Liver (tissue), 3 donors: ENCODE data around the gene CCDC6.

Experiments used
- FOXA1 ChIP-seq: IDR thresholded peaks from 2 replicates; pipeline ENCODE4 v1.6.1; 2016; ENCODE audit warnings: antibody characterized with exemption
- FOXA2 ChIP-seq: IDR thresholded peaks from 2 replicates; pipeline ENCODE4 v1.6.1; 2016; ENCODE audit warnings: antibody characterized with exemption
- GABPA ChIP-seq, 2 donors: IDR thresholded peaks in 1 of 2; conservative IDR thresholded peaks in 1 of 2; 2 replicates each; pipeline ENCODE4 v1.6.1; 2016; ENCODE audit warnings: antibody characterized with exemption in 2 of 2, mild to moderate bottlenecking in 1 of 2, moderate library complexity in 1 of 2
- JUND ChIP-seq, 2 donors: IDR thresholded peaks; 2 replicates each; pipeline ENCODE4 v1.6.1; 2016; ENCODE audit warnings: antibody characterized with exemption in 2 of 2
- NR2F2 ChIP-seq: IDR thresholded peaks from 2 replicates; pipeline ENCODE4 v1.6.1; 2016; ENCODE audit warnings: antibody characterized with exemption
- RAD21 ChIP-seq, 2 donors: IDR thresholded peaks; 2 replicates each; pipeline ENCODE4 v1.6.1; 2016; ENCODE audit warnings: antibody characterized with exemption in 2 of 2, mild to moderate bottlenecking in 2 of 2
- RXRA ChIP-seq, 2 donors: IDR thresholded peaks; 2 replicates each; pipeline ENCODE4 v1.6.1; 2017 to 2018; ENCODE audit warnings: antibody characterized with exemption in 2 of 2, mild to moderate bottlenecking in 1 of 2
- SP1 ChIP-seq: IDR thresholded peaks from 2 replicates; pipeline ENCODE4 v1.6.1; 2018; ENCODE audit warnings: antibody characterized with exemption, mild to moderate bottlenecking
- TAF1 ChIP-seq: conservative IDR thresholded peaks from 2 replicates; pipeline ENCODE4 v1.6.1; 2016; ENCODE audit warnings: antibody characterized with exemption, mild to moderate bottlenecking
- YY1 ChIP-seq: IDR thresholded peaks from 2 replicates; pipeline ENCODE4 v1.6.1; 2016; ENCODE audit warnings: antibody characterized with exemption, mild to moderate bottlenecking
- TF ChIP-seq, protein P1 (sequence below): IDR thresholded peaks from 2 replicates; pipeline ENCODE4 v1.6.1; 2016; ENCODE audit warnings: antibody characterized with exemption
- TF ChIP-seq, protein P2 (sequence below): fragments of 150-350 bp; IDR thresholded peaks from 2 replicates; pipeline ENCODE4 v1.5.1; 2017; ENCODE audit warnings: improper control_type of control experiment, low read depth, low read length; ENCODE audit not compliant: missing input control
- TF ChIP-seq, protein P3 (sequence below): IDR thresholded peaks from 2 replicates; pipeline ENCODE4 v1.6.1; 2016; ENCODE audit warnings: antibody characterized with exemption, mild to moderate bottlenecking
- TF ChIP-seq, protein P4 (sequence below): IDR thresholded peaks from 2 replicates; pipeline ENCODE4 v1.6.1; 2016; ENCODE audit warnings: antibody characterized with exemption
- donor health status: healthy.
- donor health status: healthy.

DNA sequence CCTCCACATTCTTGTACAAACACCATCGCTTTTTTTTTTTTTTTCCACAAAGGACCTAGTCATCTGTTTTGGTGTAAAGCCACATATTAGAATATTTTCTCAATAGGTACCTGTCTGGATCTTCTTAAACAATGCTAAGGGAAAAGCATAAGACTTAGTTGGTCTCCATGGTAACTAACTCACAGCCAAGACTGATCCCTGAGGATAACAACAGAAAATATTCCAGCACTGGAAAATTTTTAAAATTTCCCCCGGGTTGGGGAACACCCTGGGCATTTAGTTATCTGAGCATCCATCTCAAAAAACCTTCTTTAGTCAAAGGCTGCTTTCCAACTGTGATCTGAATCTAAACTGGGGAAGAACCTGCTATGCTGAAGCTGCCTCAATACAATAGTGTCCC lies 43.7 kb upstream of the CCDC6 start:
- TF ChIP-seq, protein P1, sequence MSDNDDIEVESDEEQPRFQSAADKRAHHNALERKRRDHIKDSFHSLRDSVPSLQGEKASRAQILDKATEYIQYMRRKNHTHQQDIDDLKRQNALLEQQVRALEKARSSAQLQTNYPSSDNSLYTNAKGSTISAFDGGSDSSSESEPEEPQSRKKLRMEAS = no peak
- TF ChIP-seq RAD21 (IDR thresholded peaks at IDR 0.05) (no peak), YY1 (no peak), SP1 (no peak), JUND (IDR thresholded peaks at IDR 0.05) (no peak), GABPA (IDR thresholded peaks at IDR 0.05 in 1 of 2, conservative IDR thresholded peaks at IDR 0.05 in 1 of 2) (no peak), FOXA2 (no peak), FOXA1 (no peak), NR2F2 (no peak), TAF1 (no peak), RXRA (IDR thresholded peaks at IDR 0.05) (no peak)
- TF ChIP-seq, protein P2, sequence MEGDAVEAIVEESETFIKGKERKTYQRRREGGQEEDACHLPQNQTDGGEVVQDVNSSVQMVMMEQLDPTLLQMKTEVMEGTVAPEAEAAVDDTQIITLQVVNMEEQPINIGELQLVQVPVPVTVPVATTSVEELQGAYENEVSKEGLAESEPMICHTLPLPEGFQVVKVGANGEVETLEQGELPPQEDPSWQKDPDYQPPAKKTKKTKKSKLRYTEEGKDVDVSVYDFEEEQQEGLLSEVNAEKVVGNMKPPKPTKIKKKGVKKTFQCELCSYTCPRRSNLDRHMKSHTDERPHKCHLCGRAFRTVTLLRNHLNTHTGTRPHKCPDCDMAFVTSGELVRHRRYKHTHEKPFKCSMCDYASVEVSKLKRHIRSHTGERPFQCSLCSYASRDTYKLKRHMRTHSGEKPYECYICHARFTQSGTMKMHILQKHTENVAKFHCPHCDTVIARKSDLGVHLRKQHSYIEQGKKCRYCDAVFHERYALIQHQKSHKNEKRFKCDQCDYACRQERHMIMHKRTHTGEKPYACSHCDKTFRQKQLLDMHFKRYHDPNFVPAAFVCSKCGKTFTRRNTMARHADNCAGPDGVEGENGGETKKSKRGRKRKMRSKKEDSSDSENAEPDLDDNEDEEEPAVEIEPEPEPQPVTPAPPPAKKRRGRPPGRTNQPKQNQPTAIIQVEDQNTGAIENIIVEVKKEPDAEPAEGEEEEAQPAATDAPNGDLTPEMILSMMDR = no peak
- TF ChIP-seq, protein P3, sequence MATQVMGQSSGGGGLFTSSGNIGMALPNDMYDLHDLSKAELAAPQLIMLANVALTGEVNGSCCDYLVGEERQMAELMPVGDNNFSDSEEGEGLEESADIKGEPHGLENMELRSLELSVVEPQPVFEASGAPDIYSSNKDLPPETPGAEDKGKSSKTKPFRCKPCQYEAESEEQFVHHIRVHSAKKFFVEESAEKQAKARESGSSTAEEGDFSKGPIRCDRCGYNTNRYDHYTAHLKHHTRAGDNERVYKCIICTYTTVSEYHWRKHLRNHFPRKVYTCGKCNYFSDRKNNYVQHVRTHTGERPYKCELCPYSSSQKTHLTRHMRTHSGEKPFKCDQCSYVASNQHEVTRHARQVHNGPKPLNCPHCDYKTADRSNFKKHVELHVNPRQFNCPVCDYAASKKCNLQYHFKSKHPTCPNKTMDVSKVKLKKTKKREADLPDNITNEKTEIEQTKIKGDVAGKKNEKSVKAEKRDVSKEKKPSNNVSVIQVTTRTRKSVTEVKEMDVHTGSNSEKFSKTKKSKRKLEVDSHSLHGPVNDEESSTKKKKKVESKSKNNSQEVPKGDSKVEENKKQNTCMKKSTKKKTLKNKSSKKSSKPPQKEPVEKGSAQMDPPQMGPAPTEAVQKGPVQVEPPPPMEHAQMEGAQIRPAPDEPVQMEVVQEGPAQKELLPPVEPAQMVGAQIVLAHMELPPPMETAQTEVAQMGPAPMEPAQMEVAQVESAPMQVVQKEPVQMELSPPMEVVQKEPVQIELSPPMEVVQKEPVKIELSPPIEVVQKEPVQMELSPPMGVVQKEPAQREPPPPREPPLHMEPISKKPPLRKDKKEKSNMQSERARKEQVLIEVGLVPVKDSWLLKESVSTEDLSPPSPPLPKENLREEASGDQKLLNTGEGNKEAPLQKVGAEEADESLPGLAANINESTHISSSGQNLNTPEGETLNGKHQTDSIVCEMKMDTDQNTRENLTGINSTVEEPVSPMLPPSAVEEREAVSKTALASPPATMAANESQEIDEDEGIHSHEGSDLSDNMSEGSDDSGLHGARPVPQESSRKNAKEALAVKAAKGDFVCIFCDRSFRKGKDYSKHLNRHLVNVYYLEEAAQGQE = no peak
- TF ChIP-seq, protein P4, sequence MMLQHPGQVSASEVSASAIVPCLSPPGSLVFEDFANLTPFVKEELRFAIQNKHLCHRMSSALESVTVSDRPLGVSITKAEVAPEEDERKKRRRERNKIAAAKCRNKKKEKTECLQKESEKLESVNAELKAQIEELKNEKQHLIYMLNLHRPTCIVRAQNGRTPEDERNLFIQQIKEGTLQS = no peak
